Activated CD4-positive, CD25-positive, alpha-beta regulatory T cell treated with anti-CD3 and anti-CD28 coated beads, Interleukin-2, amount 50 U/mL, for 24 hours (primary cell): ENCODE data around the gene RNF114.

Source experiments
- ATAC-seq, 2 donors: fragments of 150-1000 bp; cut with Tn5 transposase; one replicate each; pipeline ENCODE4 v1.10.0; 2021; ENCODE audit warnings: mild to moderate bottlenecking in 1 of 2, moderate library complexity in 1 of 2

Gene RNF114

DNA sequence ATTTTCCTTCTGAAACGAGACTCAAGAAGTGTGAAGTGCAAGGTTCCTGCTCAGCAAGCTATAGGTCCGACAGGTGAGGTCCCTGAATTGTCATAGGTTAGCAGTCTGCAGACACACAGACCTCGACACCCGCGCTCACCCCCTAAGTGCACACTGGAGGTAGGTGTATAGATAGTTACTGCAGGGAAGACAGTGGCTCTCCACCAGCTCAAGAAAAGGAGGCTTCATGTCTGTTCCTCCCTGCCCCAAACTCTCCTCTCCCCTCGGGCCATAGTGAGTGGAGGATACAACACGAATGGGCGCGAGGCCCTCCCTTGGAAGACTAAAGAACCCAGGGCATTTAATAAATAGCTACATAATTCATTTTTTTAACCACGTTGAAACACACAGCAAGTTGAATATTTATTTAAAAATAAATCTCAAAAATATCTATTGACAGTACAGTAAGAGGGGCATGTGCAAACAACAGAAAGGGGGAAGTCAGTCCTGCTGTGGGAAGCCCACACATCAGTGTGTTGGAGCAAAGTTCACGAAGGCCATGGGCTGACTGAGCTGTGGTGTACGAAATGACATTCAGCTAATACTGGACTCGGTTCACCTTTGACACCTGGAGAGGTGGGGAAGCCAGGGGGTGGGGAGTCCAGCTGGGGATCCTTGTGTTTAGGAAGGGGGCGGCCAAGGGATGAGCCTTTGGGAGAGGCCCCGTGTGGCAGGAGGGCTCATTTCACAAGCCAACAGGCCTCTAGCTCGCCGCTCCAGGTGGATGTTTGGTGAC, 31.6 kb upstream of the RNF114 start:
- no peak for ATAC-seq

DNA sequence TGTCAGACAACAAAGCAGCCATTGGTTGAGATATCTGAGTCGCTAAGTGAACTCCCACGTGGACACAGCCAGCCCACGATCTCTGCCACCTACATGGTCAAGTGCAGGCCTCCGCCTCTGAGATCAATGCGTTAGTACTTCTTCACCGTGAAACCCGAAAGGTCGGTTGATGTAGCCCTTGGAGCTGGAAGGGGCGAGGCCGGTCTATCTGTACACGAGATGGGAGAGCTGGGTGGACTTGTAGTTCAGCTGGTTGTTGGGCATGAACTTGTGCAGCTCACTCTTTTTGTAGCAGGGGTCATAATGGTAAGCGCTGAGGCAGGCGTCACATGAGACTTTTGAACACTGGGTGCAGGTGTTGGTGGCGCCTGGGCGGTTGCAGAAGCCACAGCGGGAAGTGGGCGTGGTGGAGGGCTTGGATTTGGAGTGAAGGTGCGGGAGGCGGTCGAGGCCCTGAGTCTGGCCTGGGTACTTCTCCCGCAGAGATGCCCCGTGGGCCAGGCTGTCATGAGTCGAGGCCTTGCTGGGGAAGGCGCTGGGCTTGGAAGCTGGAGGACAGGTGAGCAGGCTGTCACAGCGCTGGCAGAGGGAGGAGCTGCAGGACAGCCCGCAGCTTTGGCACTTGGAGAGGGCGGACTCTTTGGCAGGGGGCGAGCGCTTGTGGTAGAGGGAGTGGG, 30.6 kb upstream of the RNF114 start:
- no peak for ATAC-seq

DNA sequence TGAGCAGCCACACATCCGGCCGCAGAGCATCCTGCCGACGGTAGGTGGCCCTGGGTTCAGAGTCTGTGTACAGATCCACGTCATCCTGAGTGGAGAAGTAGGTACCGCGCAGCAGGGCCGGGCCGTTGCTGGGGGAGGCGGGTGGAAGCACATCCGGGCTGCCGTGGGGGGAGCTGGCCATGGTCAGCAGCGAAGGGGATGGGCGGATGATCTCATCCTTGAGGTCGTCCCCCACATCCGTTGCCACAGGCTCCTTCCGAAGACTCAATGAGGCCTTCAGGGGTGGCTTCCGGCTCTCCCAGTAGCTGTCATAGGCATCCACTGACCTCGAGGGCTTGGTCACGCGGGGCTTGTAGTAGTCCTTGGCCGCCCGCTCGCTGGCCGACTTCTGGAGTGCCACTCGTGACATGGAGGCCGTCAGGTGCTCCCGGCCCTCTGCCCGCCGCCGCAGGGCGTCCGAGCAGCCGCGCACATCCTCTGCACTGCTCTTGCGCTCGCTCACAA, 30.0 kb upstream of the RNF114 start:
- ATAC-seq, result no peak

DNA sequence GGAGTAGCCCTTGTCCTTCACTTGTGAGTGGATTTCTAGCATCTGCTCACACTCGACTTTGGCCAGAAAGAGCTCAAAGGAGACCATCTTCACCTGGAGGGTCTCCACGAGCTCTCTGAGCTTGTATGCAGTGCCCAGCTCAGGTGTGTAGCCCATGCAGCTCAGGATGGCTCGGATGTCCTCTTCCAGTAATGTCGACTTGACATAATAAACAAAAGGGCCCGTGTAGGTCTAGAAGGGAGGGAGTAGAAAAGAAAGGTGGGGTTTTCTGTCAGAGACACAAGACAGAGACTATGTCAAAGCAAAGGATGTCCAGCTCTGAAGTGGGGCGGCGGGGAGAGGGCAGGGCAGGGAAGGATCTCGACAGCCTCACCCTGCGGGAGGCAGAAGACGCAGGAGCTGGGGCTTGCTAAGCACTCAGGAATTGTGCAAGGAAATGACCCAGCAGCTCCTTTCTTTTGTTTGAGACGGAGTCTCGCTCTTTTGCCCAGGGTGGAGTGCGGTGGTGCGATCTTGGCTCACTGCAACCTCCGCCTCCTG, 29.5 kb upstream of the RNF114 start:
- ATAC-seq, result no peak

DNA sequence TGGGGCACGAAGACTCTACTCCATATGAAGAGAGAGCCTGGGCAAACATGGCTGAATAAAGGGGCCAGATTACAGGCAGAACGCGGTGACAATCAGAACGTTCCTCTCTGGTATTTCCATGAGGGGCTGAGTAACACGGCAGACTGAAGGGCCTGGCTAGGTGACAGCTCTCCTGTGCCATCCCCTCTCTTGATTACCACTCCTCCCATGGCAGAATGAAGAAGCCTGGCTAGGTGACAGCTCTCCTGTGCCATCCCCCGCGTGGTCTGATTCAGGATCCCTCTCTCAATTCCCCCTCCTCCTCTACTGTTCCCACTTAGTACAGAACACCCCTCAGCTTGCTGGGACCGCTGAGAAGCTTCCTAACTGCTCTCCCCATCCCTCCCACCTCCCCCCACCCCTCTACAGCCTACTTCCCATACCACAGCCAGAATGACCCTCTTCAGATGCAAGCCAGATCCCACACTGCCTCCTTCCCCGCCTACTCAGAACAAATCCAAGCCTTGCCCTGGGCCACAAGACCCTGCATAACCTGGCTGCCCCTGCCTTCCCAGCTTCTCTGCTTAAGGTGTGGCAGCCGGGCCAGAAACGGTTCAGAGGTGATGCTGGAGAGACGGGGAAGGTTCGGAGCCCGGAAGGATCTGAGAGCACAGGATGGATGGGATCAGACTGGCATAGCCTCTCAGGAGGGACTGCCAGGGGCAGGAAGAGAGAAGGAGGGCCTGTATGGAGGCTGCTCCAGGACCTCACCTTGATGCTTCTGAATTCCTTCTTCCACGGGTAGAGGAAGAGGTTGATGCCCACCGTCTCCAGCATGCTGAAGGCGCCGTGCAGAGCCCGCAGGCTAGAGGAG, 28.6 kb upstream of the RNF114 start:
- no peak for ATAC-seq

DNA sequence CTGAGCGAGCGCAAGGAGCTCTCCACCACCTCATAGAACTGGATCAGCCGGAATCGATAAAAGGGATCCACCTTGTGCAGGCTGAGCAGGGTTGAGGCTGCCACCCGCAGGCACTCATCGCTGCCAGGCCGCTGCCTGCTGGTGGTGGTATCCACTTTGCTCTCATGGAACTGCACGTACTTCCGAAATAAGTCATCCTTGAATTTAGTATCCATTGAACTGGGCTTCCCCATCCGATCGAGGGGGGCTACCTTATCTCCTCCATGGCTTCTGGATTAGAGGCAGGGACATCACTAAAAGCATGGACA, 28.0 kb upstream of the RNF114 start:
- ATAC-seq, result no peak

DNA sequence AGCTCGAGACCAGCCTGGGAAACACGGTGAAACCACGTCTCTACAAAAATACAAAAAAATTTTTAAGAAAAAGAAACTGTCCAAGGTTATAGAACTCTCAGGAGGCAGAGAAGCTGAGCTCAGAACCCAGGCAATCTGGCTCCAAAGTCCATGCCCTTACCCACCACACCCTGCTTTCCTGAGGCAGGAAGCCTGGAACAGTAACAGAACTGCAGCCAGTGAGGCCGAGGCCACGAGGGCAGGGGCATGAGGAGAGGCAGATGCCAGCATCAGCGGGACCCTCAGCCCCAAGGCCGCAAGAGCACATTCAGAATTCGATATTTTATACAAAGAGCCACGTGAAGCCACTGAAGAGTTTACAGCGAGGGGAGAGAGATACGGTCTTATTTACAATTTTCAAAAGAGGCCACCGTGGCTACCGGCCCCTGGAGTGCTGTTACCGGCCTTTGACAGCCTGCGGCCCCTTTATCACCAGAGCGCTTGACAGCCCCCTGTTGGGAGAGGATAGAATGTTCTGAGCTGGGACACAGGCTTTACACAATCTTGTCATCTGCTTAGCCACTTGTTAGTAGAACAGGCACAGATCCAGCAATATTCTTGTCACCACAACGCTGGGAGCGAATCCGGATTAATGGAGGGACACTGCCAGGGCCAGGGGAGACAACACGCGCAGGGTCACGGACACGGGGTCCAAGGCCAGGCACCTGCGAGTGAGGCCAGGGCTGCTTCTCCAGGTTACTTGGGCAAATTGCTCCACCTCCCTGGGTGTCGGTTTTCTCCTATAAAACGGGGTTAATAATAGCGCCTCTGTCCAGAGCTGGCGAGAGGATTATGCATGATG, 26.5 kb upstream of the RNF114 start:
- ATAC-seq, result no peak

DNA sequence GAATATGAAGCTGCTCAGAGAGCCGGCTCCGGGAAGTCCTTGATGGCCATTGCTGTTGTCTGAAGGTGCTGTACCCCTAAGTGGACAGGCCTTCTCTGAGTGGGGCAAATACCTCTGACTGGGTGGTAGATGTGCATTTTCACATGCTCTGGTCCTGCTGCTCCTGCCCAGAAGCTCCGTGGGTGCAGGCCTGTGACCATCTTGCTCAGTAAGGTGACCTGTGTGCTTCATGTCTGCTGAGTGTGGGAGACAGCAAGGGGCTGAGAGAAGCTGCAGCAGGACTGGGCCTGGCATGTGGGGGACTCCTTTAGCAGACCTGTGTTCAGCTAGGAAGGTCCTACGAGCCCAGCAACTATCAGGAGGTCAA, 25.9 kb upstream of the RNF114 start:
- ATAC-seq, result no peak

DNA sequence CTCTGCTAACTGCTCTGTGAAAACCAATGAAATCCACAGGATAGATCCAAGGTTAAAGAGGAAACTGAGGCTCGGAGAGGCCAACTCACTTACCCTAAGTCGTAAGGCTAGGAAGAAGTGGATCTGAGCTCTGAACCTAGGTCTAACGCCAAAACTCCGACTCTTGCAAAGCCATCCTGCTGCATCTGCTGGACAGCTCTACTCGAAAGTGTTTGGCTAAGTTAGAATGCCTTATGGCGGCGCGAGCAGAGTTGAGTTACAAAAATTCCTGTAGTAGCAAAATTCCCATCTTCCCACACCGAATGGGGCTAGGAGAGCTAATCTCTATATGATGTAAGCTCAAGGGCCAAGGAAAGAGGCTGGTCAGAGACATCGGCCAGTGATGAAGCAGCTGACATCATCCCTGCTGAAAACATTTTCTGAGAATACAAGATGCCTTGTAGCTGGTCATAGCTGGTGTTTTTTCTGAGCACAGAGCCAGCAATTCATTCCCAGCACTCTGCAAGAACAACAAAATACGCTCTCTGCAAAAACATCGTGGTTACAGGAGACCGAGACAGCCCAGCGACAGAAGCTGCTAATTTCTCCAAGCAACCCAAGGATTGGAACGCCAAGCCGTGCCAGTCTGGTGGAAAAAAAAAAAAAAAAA, 22.7 kb upstream of the RNF114 start:
- no peak for ATAC-seq

DNA sequence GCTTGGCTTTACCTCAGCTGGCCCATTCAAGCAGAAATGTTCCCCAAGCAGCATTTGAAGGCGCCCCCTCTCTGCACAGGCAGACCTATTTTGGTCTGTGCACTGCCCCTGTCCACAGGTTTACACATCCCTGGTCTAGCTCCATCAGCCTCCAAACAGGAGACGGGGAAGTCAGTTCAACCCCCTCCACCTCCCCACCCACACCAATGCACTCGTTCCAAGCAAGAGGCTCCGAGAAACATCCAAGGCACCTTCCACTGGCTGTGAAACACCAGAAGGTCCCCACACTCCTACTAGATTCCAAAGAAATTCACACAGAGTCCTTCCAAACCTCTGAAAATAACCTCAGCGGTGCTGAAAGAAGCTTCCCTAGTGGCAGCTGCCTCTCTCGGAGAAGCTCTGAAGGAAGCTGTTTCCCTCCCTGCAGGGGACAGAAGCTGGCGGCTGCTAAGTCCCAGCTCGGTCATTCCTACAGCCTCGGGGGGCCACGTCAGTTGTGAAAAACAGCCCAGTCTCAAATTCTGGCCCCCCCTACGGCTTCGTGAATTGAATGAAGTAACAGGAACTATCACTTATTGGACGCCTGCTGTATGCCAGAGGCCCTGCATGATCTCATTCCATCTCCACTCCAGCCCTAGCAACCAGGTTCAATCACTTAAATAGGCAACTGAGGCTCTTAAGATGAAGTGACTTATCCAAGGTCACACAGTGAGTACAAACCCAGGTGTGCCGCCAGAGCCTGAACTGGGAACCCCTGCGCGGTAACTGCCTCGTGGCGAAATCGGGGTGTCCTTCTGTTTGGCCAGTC, 21.7 kb upstream of the RNF114 start:
- ATAC-seq, result no peak

DNA sequence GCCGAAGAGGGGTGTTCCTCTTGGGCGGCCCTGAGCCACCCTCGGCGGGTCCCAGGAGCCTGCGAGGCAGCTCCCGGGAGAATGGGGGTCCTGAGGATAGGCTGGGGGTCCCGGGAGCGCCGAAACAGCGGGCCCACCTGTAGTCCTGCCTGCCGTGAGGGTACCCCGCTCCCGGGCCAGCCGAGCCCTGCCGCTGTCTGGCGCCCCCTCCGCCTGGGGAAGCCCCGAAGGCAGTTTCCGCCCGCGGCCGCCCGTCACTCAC, 21.1 kb upstream of the RNF114 start:
- ATAC-seq, result peak; percentile 15 to 18

DNA sequence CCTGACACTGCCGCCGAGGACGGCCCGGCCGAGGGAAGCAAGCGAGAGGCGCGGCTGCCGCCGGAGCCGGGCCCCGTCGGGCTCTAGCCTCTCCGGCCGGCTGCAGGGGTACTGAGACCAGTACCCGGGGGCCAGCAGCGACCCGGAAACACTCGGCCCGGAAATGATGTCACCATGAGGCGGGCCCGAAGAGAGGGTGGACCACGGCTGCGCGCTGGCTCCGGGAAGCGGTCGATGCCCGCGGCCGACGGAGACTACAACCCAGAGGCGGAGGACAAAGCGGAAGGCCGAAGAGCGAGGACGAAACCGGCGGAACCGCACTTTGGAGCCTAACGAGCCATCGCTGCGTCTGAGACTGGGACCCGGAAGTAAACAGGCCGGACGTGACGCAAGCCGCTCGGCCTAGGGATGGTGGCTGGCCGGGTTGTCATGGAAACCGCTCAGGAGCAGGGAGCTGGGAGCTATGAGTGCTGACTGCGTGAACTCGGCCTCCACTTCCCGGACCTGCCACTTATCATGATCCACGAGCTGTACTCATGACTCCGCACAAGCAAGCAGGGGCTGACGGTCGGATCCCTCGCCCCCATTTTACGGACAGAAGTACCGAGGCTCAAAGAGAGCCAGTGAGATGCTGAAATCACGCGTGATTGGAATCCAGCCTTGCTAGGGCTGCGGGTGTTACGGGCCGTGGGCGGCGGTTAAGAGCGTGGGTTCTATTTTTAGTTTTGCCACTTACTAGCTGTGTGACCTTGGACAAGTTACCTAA, 20.6 kb upstream of the RNF114 start, which contains the start of gene SPATA2:
TSS of gene SPATA2 (minus strand) at position 150 of the 766 bp plus-strand sequence. CDS start 7,039 bp downstream, outside the sequence.
- peak; percentile 84 to 86 for ATAC-seq

DNA sequence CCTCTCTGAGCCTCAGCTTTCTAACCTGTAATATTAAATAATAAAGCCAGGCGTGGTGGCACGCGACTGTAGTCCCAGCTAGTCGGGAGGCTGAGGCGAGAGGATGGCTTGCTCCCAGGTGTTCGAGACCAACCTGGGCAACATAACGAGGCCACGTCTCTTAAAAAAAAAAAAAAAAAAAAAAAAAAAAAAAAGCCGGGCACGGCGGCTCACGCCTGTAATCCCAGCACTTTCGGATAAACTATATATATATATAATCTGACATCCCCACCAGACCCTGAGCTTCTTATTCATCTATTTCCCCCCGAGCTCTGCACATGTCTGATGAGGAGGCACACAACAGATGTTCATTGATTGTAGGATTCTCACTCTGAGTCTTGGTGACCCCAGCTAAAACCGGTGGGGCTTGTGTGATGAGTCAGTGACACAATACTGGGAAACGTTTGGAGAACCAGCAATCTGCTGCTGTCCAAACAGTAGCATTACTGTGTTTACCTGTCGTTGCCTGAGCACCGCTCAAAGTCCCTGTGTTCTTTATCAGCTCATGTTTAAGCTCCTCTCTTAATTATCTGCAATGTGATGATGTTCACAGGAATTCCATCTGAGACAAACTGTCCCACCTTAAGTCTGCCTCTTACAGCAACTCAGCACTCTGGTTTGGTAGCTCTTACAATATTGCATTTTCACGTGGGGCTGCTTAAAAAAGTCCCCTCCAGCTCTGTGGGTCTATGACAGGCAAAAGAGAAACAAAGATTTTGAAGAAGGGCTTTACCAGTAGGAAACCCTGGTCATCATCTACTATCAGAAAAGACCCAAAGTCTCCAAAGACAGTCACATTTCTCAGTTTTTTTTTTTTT, 19.8 kb upstream of the RNF114 start:
- peak; percentile 39 for ATAC-seq

DNA sequence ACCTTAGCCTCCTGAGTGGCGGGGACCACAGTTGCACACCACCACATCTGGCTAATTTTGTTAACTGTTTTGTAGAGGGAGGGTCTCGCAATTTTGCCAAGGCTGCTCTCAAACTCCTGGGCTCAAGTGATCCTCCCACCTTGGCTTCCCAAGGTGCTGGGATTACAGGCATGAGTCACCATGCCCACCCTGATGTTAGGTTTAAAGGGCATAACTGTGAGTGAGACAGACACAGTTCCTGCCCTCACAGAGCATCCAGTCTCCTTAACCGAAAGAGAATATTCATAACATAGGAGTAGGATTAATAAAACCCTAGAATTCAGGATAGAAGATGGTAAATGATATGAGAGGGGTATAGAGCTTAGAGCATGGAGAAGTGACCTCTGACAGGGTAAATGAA, 17.8 kb upstream of the RNF114 start:
- no peak for ATAC-seq

DNA sequence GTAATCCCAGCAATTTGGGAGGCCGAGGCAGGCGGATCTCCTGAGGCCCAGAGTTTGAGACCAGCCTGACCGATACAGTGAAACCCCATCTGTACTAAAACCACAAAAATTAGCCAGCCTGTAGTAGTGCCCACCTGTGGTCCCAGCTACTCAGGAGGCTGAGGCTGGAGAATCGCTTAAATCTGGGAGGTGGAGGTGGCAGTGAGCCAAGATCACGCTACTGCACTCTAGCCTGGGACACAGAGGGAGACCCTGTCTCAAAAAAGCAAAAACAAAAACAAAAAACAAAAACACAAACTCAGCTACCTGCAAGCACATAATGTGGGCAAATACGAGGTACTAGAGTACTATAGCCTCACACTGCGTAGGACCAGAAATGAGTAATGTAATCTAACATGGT, 17.2 kb upstream of the RNF114 start:
- ATAC-seq, result no peak

DNA sequence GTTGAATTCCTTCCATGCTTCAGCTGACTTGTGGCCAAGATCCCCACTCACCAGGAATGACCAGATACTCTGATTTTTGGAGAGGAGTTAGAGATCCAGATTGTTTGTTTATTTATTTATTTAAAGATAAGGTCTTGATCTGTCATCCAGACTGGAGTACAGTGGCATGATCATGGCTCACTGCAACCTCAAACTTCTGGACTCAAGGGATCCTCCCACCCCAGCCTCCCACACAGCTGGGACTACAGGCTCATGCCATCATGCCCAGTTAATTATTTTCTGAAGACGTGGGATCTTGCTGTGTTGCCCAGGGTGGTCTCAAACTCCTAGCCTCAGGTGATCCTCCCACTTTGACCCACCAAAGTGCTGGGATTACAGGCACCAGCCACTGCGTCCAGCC, 16.7 kb upstream of the RNF114 start:
- ATAC-seq, result no peak

DNA sequence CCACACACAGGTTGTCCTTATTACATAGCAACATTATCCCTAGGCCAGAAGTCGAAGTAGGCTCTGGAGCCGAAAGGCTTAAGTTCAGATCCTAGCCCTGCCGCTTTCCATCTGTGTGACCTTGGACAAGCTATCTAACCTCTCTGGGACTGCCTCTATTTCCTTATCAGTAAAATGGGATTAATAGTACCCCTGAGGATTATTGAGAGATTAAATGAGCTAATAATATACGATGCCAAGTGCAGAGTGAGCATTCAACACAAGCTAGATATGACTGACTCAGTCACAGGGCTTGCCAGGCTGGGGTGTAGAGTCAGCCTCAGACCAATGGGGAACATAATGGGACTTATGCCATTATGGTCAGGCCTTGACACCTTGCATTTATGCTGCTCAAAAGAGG, 11.9 kb upstream of the RNF114 start:
- ATAC-seq, result no peak

DNA sequence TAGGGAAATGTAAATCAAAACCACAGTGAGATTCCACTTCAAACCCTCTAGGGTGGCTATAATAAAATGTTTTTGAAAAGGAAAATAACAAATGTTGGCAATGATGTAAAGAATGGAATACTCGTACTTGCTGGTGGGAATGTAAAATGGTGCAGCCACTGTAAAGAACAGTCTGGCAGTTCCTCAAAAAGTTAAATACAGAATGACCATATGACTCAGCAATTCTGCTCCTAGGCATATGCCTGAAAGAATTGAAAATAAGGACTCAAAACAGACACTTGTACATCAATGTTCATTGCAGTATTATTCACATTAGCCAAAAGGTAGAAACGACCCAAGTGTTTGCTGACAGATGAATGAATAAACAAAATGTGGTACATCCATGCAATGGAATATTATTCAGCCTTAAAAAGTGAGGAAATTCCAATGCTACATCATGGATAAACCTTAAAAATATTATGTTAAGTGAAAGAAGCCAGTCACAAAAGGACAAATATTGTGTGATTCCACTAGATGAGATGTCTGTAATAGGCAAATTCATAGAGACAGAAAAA, 10.2 kb upstream of the RNF114 start:
- ATAC-seq, result no peak
